Raji (cell line): Measurements from ENCODE around the gene CALN1.

Source experiments
- POLR2A ChIP-seq: IDR thresholded peaks from 2 replicates; pipeline ENCODE4 v1.6.1; 2011; ENCODE audit warnings: low read depth, low read length, control low read depth; ENCODE audit not compliant: insufficient read depth

Gene CALN1

GRCh38 chr7:72152161-72153131, 259.7 kb downstream of the CALN1 start:
- no peak for TF ChIP-seq POLR2A

DNA sequence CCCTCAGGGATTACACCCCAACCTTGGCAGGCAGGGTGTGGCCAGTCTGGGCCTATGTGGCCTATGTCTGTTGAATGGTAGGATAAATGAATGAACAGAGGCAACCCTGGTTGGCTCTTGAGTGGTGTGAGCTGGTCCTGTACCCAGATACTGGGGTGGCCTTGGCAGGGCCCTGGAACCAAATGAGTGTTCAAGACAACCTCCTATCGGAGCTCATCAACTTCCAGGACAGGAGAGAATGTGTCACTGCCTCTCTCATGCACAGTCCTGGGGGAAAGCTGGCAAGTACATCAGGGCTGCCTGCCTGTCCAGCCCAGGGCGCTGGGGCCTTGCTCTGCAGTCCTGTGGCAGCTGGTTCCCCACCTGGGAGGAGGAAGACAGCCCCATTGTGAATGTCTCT, 271.6 kb downstream of the CALN1 start:
- no peak for TF ChIP-seq POLR2A

DNA sequence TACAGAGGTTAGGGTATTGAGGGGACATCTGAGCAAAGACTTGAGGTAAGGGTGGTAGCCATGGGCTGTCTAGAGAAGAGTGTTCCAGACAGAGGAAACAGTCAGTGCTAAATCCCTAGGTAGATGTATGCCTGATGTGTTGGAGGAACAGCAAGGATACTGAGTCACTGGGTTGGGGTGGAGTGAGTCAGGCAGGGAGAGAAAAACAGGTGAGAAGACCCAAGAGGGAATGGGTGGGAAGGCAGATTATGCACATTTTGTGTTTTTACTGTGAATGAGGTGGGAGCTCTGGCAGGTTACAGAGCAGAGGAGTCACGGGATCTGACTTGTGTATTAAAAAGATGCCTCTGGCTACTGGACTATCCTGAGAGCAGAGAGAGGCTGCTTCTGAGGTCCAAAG, 285.0 kb downstream of the CALN1 start:
- no peak for TF ChIP-seq POLR2A

- no peak for TF ChIP-seq POLR2A
Observed at GRCh38 chr7:72123913-72124312, 288.2 kb downstream of the CALN1 start.

DNA sequence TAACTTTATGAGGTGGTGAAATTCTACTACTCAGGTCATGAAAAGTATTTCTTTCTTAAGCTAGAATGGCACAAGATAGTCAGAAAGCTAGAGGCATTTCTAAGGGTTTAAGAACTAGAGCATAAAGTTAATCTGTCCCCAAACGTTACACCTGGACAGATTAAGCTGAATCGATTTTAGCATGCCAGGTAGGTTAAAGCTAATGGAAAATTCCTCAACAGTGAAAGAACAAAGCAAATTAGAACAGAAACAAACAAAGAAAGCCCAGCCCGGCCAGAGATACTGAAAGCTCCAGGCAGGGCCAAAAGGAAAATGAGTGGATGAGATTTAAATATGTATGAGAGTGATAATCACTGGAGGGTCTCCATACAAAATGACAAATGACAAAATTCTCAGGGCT, 293.8 kb downstream of the CALN1 start:
- no peak for TF ChIP-seq POLR2A

- TF ChIP-seq POLR2A: no peak
Observed at GRCh38 chr7:72114129-72114528, 298.0 kb downstream of the CALN1 start.

DNA sequence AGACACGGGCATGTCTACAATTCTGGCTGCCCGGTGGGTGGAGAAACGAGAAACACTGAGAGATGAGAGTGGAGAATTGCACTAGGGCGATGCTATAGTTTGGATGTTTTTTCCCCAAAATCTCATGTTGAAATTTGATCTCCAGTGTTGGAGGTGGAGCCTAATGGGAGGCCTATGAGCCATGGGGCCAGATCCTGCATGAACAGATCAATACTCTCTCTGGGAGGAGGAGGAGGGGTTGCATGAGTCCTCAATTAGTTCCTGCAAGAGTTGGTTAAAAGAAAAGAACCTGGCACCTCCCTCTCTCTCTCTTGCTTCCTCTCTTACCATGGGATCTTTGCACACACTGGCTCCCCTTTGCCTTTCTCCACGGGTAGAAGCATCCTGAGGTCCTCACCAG, 299.1 kb downstream of the CALN1 start:
- TF ChIP-seq POLR2A: no peak

DNA sequence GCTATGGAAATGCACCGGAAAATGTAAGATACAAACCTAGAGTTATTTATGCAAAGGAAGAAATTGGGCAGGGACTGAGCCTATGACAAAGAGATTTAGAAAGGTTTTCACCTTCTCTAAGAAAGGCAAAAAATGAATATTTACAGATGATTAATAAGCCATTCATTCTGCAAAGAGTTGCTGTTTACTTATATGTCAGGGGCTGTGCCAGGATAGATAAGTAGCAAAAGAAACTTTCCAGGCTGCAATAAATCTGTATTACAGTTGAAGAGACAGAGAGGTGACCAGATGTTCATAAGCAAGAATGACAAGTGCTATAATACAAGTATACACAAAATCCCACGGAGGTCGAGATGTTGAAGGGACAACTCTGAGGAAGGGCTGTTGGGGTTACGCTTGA, 299.6 kb downstream of the CALN1 start:
- TF ChIP-seq POLR2A: no peak

GRCh38 chr7:72111086-72111485, 301.1 kb downstream of the CALN1 start:
- no peak for TF ChIP-seq POLR2A

- no peak for TF ChIP-seq POLR2A
Observed at GRCh38 chr7:72109566-72109965, 302.6 kb downstream of the CALN1 start.

DNA sequence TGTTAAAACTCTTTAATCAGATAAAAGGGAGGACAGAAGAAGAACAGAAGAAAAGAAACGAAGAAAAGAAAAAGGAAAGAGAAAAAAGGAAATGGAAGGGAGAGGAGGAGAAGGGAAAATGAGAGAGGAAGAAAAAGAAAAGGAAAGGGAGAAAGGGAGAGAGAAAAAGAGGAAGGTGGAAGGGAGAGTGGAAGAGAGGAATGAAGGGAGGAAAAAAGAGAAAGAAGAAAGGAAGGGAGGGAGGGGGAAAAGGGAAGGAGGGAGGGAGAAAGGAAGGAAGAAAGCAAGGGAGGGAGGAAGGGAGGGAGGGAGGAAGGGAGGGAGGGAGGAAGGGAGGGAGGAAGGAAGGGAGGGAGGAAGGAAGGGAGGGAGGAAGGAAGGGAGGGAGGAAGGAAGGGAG, 305.7 kb downstream of the CALN1 start:
- no peak for TF ChIP-seq POLR2A

- no peak for TF ChIP-seq POLR2A
Observed at GRCh38 chr7:72101444-72101843, 310.7 kb downstream of the CALN1 start.

GRCh38 chr7:72099784-72100183, 312.4 kb downstream of the CALN1 start:
- TF ChIP-seq POLR2A: no peak

DNA sequence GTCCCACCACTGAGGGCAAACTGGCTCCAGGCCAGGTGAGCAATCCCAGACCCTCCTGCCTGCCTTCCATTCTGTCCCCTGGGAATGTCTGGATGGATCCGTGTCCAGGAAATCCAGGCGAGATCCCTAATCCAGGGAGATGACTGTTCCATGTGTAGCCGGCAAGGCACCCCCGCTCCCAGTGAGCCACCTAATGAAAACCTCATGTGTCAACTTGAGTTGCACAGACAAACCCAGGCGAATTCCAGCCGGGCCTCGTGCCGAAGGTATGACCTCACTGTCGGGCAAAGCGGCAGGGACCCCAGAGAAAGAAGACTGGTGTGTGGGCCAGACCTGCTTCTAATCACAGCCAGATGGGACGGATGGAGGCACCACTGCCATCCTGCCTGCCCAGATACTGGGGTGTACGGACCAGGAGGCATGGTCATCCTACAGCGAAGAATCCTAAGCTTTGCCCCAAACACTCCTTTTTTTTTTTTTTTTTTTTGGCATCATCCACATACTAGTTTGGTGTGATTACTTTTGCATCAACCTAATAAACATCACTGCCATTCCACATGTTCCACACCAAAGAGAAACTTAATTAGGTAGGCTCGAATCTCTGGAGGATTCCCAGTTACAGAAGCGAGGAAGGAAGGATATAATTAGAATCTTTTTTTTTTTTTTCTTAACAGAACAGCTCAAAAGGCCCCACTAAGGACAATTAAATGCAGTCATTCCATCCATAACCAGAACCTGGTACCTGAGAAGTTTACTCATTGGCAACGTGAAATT, 313.1 kb downstream of the CALN1 start:
- no peak for TF ChIP-seq POLR2A

GRCh38 chr7:72097226-72097625, 314.9 kb downstream of the CALN1 start:
- TF ChIP-seq POLR2A: no peak

DNA sequence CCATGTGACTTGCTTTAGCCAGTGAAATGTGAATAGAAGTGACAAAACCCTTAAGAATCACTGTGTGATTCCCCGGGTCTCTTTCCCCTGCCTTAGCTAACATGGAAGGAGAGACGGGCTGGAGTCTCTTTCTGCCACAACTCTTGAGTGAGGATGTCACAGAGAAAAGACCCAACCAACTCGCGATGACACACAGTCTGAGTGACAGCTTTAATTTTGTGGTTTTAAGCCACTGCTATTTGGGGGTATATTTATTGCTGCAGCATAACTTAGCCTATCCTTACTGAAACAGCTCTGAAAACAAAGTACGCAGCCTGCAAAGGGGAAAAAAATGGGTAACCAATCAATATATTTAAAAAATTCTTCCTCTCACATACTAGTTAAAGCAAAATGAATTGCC, 319.4 kb downstream of the CALN1 start:
- no peak for TF ChIP-seq POLR2A
